Spinal cord (tissue), 10 donors: ENCODE data around the gene COIL. TPM values are rescaled to one million over a fixed set of nuclear protein-coding genes. Genes with fewer than 3 reads are reported as not detected.

Experiments used
- DNase-seq, 6 donors: peaks; one replicate each; pipeline versions ENCODE4 v3.0.0 to v3.0.0-alpha.2; 2013 to 2015; ENCODE audit warnings: low spot score in 6 of 6, low read depth in 4 of 6
- H3K27ac ChIP-seq: one replicate; pipeline ENCODE4 v1.5.1; 2013; ENCODE audit warnings: low read depth, low read length, control low read depth
- H3K27me3 ChIP-seq: one replicate; pipeline ENCODE4 v1.6.1; 2013; ENCODE audit warnings: low read length; ENCODE audit not compliant: control insufficient read depth, insufficient read depth
- H3K36me3 ChIP-seq: one replicate; pipeline ENCODE4 v1.6.1; 2013; ENCODE audit warnings: low read length; ENCODE audit not compliant: control insufficient read depth, insufficient read depth
- H3K4me1 ChIP-seq: one replicate; pipeline ENCODE4 v1.6.1; 2013; ENCODE audit warnings: low read length; ENCODE audit not compliant: control insufficient read depth, insufficient read depth
- H3K4me3 ChIP-seq: one replicate; pipeline ENCODE4 v1.5.1; 2013; ENCODE audit warnings: low read depth, low read length, control low read depth
- H3K9me3 ChIP-seq: one replicate; pipeline ENCODE4 v1.6.1; 2013; ENCODE audit warnings: low read length; ENCODE audit not compliant: control insufficient read depth, insufficient read depth
- WGBS: methylation state at CpG from one replicate; pipeline ENCODE4 v1.1.5; 2013; ENCODE audit warnings: missing lambda C conversion rate; ENCODE audit not compliant: insufficient coverage; 5-methylcytosine and 5-hydroxymethylcytosine counted together
- polyA plus RNA-seq, 2 donors: library from polyadenylated mRNA; unstranded; fragments of 120-200 nt; gene quantifications; one replicate each; pipeline ENCODE4 v1.2.1, GENCODE V29; 2013; ENCODE audit not compliant: insufficient read length in 2 of 2
- total RNA-seq, 2 donors: library from RNA; depleted of rRNA in 1 of 2; stranded (reverse); fragments of 120-200 nt in 1 of 2; fragments of >200 nt in 1 of 2; gene quantifications; one replicate each; pipeline versions ENCODE4 v1.2.3 to v1.2.4, GENCODE V29; 2013 to 2014
- donor health status: healthy.

The COIL gene
- total and polyA plus RNA-seq, 4 donors, result 20.4 to 22.1 (median 21.2) TPM

DNA sequence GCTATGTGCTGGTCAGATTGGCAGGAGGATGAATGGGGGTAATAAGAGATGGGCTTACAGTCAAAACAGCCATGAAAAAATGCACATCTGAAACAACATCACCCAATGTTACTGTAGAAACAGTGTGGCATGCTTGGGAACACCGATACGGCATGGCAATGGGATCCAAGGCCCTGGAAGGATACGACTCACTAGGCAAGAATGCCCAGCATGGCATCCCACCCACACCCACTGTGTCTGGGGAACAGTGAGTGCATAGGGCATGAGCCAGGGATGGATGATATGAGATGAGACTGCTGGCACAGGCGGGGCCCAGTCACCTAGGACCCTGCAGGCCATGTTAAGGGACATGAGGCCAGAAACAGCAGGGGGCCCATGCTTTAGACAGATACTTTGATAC lies 58.5 kb downstream of the COIL start:
- H3K4me1 ChIP-seq, result no peaks in the 10 kb centered on the region
- no peak overlapping the region for H3K27ac ChIP-seq
- H3K27me3 ChIP-seq, result no peaks in the 10 kb centered on the region
- no peak for DNase-seq
- H3K4me3 ChIP-seq, result no peak overlapping the region
- H3K9me3 ChIP-seq, result peaks cover 1% of the 10 kb centered on the region
- peaks cover 25% of the 10 kb centered on the region for H3K36me3 ChIP-seq
- WGBS, result 75% methylated on average over 1 of the region's 4 CpGs

- H3K27me3 ChIP-seq, result no peaks in the 10 kb centered on the region
- DNase-seq, result no peak
- no peak overlapping the region for H3K4me3 ChIP-seq
- no peak overlapping the region for H3K27ac ChIP-seq
- WGBS, result 85% methylated on average over 7 of the region's 7 CpGs
- peaks cover 30% of the 10 kb centered on the region for H3K36me3 ChIP-seq
- no peaks in the 10 kb centered on the region for H3K4me1 ChIP-seq
- H3K9me3 ChIP-seq, result peaks cover 1% of the 10 kb centered on the region
Measured at GRCh38 chr17:56899403-56899802, 61.4 kb downstream of the COIL start.

DNA sequence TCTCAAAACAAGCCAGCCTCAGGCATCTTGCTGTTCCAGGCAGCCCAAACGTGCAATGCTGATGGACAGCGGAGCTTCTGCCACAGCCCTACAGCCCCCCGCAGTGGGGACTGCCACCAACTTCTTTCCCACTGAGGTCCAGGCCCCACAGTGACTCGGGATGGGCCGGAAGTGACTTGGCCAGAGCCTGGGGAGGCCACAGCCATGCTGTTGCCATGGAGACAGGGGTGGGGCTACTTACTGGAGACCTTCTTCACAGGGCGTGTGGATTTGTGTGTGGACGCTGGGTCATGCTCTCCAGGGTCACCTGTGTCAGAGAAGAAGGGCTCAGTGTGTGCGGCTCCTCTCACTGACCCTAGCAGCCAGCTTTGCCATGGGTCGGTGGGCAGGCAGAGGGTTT lies 62.0 kb downstream of the COIL start:
- WGBS, result 75% methylated on average over 8 of the region's 9 CpGs
- DNase-seq, result no peak
- Histone ChIP-seq H3K9me3 (peaks cover under 1% of the 10 kb centered on the region), H3K4me1 (no peaks in the 10 kb centered on the region), H3K27me3 (no peaks in the 10 kb centered on the region), H3K36me3 (peaks cover 30% of the 10 kb centered on the region), H3K27ac (no peak overlapping the region), H3K4me3 (no peak overlapping the region)

GRCh38 chr17:56897646-56898424 lies 63.0 kb downstream of the COIL start:
- H3K27me3 ChIP-seq, result no peaks in the 10 kb centered on the region
- H3K27ac ChIP-seq, result no peak overlapping the region
- H3K9me3 ChIP-seq, result no peaks in the 10 kb centered on the region
- peaks cover 35% of the 10 kb centered on the region for H3K36me3 ChIP-seq
- DNase-seq, result no peak
- H3K4me3 ChIP-seq, result no peak overlapping the region
- 95% methylated on average over 8 of the region's 14 CpGs for WGBS
- no peaks in the 10 kb centered on the region for H3K4me1 ChIP-seq

DNA sequence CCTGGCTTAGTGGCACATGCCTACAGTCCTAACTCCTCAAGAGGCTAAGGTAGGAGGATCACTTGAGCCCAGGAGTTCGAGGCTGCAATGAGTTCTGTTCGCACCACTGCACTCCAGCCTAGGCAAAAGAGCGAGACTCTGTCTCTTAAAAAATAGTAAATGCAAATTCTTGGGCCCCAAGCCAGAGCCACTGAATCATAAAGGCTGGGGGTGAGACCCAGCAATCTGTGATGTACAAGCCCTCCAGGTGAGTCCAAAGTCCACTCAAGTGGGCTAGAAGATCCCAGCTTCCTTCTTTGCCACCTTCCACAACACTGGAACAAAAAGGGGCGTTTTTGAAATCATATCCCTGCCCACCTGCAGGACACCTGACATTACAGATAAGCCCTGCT lies 63.9 kb downstream of the COIL start:
- DNase-seq, result no peak
- Histone ChIP-seq H3K36me3 (peaks cover 34% of the 10 kb centered on the region), H3K4me1 (no peaks in the 10 kb centered on the region), H3K9me3 (no peaks in the 10 kb centered on the region), H3K27ac (no peak overlapping the region), H3K27me3 (no peaks in the 10 kb centered on the region), H3K4me3 (no peak overlapping the region)
- WGBS, result 100% methylated on average over 4 of the region's 4 CpGs

DNA sequence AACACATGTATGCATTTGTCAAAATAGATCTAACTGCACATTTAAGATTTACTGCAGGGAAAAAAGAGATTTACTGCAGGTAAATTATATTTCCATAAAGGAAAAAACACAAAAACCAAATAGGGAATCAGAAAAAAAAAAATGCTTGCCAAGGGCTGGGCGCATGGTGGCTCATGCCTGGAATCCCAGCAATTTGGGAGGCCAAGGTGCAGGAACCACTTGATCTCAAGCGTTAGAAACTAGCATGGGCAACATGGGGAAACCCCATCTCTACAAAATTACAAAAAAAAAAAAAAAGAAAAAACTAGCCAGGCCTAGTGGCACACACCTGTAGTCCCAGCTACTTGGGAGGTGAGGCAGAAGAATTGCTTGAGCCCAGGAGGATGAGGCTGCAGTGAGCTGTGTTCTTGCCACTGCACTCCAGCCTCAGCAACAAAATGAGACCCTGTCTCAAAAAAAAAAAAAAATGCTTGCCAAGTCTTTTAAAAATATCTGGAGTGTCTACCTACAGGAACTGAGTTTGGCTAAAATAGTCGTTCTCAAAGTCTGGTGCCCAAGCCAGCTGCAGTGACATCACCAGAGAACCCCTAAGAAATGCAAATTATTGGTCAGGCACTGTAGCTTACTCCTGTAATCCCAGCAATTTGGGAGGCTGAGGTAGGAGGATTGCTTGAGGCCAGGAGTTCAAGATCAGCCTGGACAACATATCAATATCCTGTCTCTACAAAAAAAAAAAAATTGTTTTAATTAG lies 64.5 kb downstream of the COIL start:
- H3K9me3 ChIP-seq, result no peaks in the 10 kb centered on the region
- WGBS, result no CpG with 5 or more reads among the region's 3 CpGs
- H3K4me3 ChIP-seq, result no peak overlapping the region
- no peaks in the 10 kb centered on the region for H3K4me1 ChIP-seq
- DNase-seq, result no peak
- no peak overlapping the region for H3K27ac ChIP-seq
- peaks cover 38% of the 10 kb centered on the region for H3K36me3 ChIP-seq
- no peaks in the 10 kb centered on the region for H3K27me3 ChIP-seq

DNA sequence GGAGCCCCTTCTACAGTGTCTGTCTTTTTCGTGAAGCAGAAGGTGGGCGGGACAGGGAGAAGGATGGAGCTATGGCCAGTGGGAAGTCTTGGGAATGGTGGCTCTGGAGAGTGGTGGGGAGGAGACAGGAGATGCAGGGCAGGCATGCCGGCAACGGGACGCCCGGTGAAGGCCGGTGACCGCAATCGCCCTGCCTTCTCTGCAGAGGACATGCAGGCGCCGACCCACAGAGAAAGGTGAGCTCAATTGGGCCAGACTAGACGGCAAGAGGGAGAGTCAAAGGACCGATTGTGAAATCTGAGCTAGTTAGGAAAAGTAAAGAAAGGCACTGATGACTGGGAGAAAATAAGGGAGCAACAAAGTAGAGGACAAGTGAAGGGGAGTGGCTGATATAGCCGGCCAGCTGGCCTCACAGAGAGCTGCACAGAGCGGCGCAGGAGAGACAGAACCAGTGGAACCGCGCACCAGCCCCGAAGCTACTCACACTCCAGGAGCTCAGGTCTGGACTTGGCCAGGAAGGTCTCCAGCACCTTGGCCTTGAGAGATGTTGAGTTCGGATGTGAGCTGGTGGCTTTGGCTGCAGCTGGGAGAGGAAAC lies 65.9 kb downstream of the COIL start:
- H3K27me3 ChIP-seq, result no peaks in the 10 kb centered on the region
- no peak for DNase-seq
- peaks cover 32% of the 10 kb centered on the region for H3K36me3 ChIP-seq
- no peak overlapping the region for H3K4me3 ChIP-seq
- H3K27ac ChIP-seq, result no peak overlapping the region
- H3K9me3 ChIP-seq, result no peaks in the 10 kb centered on the region
- WGBS, result 88% methylated on average over 20 of the region's 20 CpGs
- no peaks in the 10 kb centered on the region for H3K4me1 ChIP-seq

DNA sequence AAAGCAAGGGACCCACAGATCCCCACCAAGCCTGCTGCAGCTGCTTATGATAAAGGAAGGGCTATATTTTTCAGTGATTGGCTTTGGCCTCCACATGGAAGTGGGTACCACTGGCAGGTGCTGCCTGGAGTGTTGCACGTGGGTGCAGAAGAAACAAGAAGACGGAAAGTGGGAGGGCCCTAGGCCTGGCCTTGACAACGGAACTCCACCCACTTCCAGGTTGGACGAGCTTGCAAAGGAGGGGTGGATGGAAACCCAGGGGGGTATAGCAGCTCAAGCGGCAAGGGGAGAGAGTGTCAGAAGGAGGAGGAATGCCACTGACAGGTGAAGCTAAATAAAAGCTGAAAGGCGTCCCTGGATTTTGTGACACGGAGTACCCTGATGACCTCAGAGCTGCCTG lies 67.3 kb downstream of the COIL start:
- peaks cover 27% of the 10 kb centered on the region for H3K36me3 ChIP-seq
- WGBS, result 75% methylated on average over 7 of the region's 7 CpGs

DNA sequence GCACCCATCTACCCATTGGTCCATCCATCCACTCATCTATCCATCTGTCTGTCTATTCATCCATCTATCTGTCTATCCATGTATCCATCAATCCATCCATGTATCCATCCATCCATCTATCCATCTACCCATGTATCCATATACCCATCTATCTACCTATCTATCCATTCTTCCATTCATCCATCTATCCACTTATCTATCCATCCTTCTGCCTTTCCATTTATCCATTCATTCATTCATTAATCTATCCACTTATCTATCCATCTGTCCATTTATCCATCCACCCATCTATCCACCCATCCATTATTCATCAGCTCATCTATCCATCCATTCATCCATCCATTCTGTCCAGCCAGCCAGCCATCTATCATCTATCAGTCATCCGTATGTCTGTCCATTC lies 68.5 kb downstream of the COIL start:
- Histone ChIP-seq H3K4me3 (no peak overlapping the region), H3K27me3 (no peaks in the 10 kb centered on the region), H3K9me3 (no peaks in the 10 kb centered on the region), H3K27ac (no peak overlapping the region), H3K4me1 (no peaks in the 10 kb centered on the region), H3K36me3 (peaks cover 27% of the 10 kb centered on the region)
- DNase-seq, result no peak
- WGBS, result 100% methylated on average over 1 of the region's 1 CpG

More for the DNA sequence above, 67.3 kb downstream of the COIL start:
- Histone ChIP-seq H3K4me1 (no peaks in the 10 kb centered on the region), H3K27ac (no peak overlapping the region), H3K4me3 (no peak overlapping the region), H3K27me3 (no peaks in the 10 kb centered on the region), H3K9me3 (no peaks in the 10 kb centered on the region)
- DNase-seq, result no peak
